Testis (tissue), 3 donors: ENCODE results near the gene STX17. TPM values are rescaled to one million over a fixed set of nuclear protein-coding genes. Genes with fewer than 3 reads are reported as not detected.

Experiments
- DNase-seq: peaks from one replicate; pipeline ENCODE4 v3.0.0-alpha.2; 2019
- H3K27ac ChIP-seq, 2 donors: fragments of 200-600 bp; sonication (generic); one replicate each; pipeline ENCODE4 v1.5.1; 2019
- H3K27me3 ChIP-seq: fragments of 200-600 bp; sonication (generic); one replicate; pipeline ENCODE4 v1.5.1; 2019
- H3K36me3 ChIP-seq: fragments of 200-600 bp; sonication (generic); one replicate; pipeline ENCODE4 v1.5.1; 2017; ENCODE audit warnings: low read depth; ENCODE audit errors: missing control alignments
- H3K4me1 ChIP-seq: fragments of 200-600 bp; sonication (generic); one replicate; pipeline ENCODE4 v1.5.1; 2019
- H3K4me3 ChIP-seq, 2 donors: fragments of 200-600 bp; sonication (generic); one replicate each; pipeline ENCODE4 v1.5.1; 2017 to 2019
- H3K9me3 ChIP-seq: fragments of 200-600 bp; sonication (generic); one replicate; pipeline ENCODE4 v1.5.1; 2017
- POLR2A ChIP-seq: fragments of 450-650 bp; IDR thresholded peaks from one replicate; pipeline ENCODE4 v1.6.1; 2017; ENCODE audit warnings: antibody characterized with exemption, mild to moderate bottlenecking, moderate library complexity
- WGBS, 2 donors: methylation state at CpG; one replicate each; pipeline ENCODE4 v1.1.5; 2018; 5-methylcytosine and 5-hydroxymethylcytosine counted together
- intact Hi-C: fragments of 100-400 bp; cut with DNase I; formaldehyde crosslinking; loops from one replicate; pipeline ENCODE4 v1.15.1; 2023; ENCODE audit warnings: low total_unique reads
- polyA plus RNA-seq: library from polyadenylated mRNA; stranded (reverse); fragments of 350-450 nt; fragmentation: Illumina TruSeq; extraction: RNeasy Lipid Tissue Mini Kit (QIAGEN cat#74804); gene quantifications from one replicate; pipeline ENCODE4 v1.2.3, GENCODE V29; 2014; ENCODE audit warnings: low read depth, low replicate concordance; ENCODE audit not compliant: insufficient read depth
- total RNA-seq, 2 donors: library from RNA; depleted of rRNA; stranded (reverse); fragments of >200 nt; gene quantifications; one replicate each; pipeline ENCODE4 v1.2.3, GENCODE V29; 2016
- TF ChIP-seq, protein P1 (sequence below), 3 experiments: fragments of 450-650 bp in 2 of 3; fragments of 200-600 bp in 1 of 3; sonication (generic) in 1 of 3; IDR thresholded peaks; one replicate each; pipeline ENCODE4 v1.5.1; 2016 to 2019; ENCODE audit warnings: antibody characterized with exemption in 3 of 3, mild to moderate bottlenecking in 2 of 3, moderate library complexity in 1 of 3

Gene STX17
- total and polyA plus RNA-seq, 3 donors from 2014 or later: 24.2 to 60.6 (median 38.8) TPM

DNA sequence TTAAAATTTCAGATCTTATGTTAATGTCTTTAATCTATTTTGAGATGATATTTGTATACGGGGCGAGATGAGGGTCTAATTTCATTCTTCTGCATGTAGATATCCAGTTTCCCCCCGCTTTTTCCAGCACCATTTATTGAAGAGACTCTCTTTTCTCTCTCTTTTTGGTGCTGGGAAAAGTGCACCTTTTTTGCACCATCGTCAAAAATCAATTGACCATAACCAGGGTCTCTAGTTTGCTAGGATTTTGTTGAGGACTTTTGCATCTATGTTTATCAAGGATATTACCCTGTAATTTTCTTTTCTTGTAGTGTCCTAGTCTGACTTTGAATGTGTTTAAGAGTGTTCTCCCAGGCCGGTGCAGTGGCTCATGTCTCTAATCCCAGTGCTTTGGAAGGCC is 93.3 kb downstream of the STX17 start:
- no peak overlapping the region for H3K27ac ChIP-seq
- 87 to 89% methylated on average over 5 of the region's 5 CpGs for WGBS, 2 donors
- no peaks in the 10 kb centered on the region for H3K27me3 ChIP-seq

DNA sequence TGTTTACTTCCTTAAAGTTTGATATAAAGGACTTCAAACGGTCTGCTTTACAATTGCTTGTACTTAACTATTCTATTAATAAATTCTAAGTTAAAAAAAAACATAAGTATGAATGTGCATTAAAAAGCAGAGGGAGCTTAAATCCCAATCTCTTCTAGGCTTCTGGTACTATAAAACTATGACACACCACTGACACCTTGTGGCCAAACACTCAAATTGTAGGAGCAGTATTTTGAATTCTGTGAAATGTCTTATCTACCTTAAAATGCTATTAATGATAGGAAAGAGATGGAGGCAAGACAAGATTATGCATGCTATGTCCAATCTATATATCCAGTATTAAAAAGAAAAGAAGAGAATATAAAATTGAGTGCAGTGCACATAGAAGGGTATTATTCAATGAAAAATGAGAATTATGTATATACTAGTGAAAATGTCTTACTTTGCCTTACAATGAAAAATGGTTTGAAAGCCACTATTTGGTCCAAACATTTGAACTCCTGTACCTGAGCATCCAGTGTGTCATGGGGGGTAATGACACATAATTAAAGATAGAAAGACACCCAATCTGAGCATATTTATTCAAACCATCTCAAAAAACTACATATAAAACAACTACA is 104.7 kb downstream of the STX17 start:
- WGBS, 2 donors: 64 to 78% methylated on average over 1 of the region's 1 CpG
- Histone ChIP-seq H3K36me3 (no peaks in the 10 kb centered on the region), H3K4me1 (no peaks in the 10 kb centered on the region)

More for the DNA sequence above, 93.3 kb downstream of the STX17 start:
- no peaks in the 10 kb centered on the region for H3K36me3 ChIP-seq
- H3K4me1 ChIP-seq: no peaks in the 10 kb centered on the region
- no peak overlapping the region for H3K4me3 ChIP-seq
- intact Hi-C loops: no loop called here
- no peaks in the 10 kb centered on the region for H3K9me3 ChIP-seq
- TF ChIP-seq, protein P1, sequence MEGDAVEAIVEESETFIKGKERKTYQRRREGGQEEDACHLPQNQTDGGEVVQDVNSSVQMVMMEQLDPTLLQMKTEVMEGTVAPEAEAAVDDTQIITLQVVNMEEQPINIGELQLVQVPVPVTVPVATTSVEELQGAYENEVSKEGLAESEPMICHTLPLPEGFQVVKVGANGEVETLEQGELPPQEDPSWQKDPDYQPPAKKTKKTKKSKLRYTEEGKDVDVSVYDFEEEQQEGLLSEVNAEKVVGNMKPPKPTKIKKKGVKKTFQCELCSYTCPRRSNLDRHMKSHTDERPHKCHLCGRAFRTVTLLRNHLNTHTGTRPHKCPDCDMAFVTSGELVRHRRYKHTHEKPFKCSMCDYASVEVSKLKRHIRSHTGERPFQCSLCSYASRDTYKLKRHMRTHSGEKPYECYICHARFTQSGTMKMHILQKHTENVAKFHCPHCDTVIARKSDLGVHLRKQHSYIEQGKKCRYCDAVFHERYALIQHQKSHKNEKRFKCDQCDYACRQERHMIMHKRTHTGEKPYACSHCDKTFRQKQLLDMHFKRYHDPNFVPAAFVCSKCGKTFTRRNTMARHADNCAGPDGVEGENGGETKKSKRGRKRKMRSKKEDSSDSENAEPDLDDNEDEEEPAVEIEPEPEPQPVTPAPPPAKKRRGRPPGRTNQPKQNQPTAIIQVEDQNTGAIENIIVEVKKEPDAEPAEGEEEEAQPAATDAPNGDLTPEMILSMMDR (IDR thresholded peaks at IDR 0.05): no peak
- no peak for TF ChIP-seq POLR2A
- no peak for DNase-seq

DNA sequence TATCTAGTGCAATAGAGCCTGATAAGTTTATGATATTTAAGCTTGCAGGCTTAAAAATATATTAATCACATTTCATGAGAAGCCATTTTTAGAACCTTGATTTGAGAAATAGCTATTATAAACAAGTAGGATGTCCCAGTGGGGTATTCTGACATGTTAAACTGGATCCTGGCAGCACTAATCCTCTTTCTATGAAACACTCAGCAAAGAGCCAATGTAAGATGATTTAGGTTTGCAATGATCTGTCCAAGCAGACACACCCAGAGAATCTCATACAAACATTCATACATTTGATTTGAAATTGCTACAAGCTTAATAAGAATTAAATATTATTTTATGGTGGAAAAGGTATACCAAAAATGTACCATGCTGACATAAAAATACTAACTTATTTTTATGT is 105.8 kb downstream of the STX17 start:
- TF ChIP-seq, protein P1 (IDR thresholded peaks at IDR 0.05): no peak
- no peak for TF ChIP-seq POLR2A
- DNase-seq: no peak
- no peak overlapping the region for H3K27ac ChIP-seq
- no peaks in the 10 kb centered on the region for H3K9me3 ChIP-seq
- no peaks in the 10 kb centered on the region for H3K4me1 ChIP-seq
- intact Hi-C loops: no loop called here
- no peak overlapping the region for H3K4me3 ChIP-seq
- H3K27me3 ChIP-seq: no peaks in the 10 kb centered on the region
- H3K36me3 ChIP-seq: no peaks in the 10 kb centered on the region

More for the DNA sequence above, 104.7 kb downstream of the STX17 start:
- Histone ChIP-seq H3K27me3 (no peaks in the 10 kb centered on the region), H3K9me3 (no peaks in the 10 kb centered on the region), H3K27ac (no peak overlapping the region), H3K4me3 (no peak overlapping the region)
- peak; percentile 49 for DNase-seq
- TF ChIP-seq POLR2A: no peak
- TF ChIP-seq, protein P1 (IDR thresholded peaks at IDR 0.05): peak; percentile 41 to 62 (median 52)
- intact Hi-C loops: no loop called here

DNA sequence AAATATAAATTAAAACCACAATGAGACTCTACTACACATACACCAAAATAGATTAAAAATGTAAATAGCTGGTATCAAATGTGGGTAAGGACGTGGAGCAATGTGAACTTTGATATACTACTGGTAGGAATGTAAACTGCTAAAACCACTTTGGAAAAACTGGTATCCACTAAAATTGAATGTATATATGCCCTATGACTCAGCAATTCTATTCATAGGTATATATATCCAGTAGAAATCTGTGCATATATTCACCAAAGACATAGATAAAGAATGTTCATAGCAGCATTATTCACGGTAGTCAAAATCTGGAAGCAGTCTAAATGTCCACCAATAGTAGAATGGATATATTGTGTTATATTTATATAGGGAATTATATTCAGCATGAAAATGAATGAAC is 107.1 kb downstream of the STX17 start:
- TF ChIP-seq, protein P1 (IDR thresholded peaks at IDR 0.05): no peak
- TF ChIP-seq POLR2A: no peak
- Histone ChIP-seq H3K36me3 (no peaks in the 10 kb centered on the region), H3K4me1 (no peaks in the 10 kb centered on the region), H3K4me3 (no peak overlapping the region), H3K27me3 (no peaks in the 10 kb centered on the region), H3K27ac (no peak overlapping the region), H3K9me3 (no peaks in the 10 kb centered on the region)
- DNase-seq: no peak
- intact Hi-C loops: no loop called here
- WGBS, 2 donors: 92 to 94% methylated on average over 2 of the region's 2 CpGs

DNA sequence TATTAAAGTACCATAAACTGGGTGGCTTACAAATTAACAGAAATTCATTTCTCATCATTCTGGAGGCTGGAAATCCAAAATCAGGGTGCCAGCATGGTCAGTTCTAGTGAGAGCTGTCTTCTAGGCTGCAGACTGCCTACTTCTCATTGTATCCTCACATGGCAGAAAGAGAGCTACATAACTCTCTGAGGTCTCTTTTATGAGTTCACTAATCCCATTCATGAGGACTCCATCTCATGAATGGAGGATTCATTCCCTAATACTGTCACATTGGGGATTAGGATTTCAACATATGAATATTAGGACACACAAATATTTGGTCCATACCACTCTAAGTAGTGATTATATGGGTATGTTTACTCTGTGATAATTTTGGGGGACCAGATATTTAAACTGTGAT is 108.4 kb downstream of the STX17 start:
- Histone ChIP-seq H3K4me3 (no peak overlapping the region), H3K4me1 (no peaks in the 10 kb centered on the region), H3K27me3 (no peaks in the 10 kb centered on the region), H3K36me3 (no peaks in the 10 kb centered on the region), H3K27ac (no peak overlapping the region), H3K9me3 (no peaks in the 10 kb centered on the region)
- TF ChIP-seq, protein P1 (IDR thresholded peaks at IDR 0.05): no peak
- no peak for TF ChIP-seq POLR2A
- DNase-seq: no peak
- intact Hi-C loops: no loop called here
